ENCODE results near the gene SH3BP2.

The SH3BP2 gene

GRCh38 chr4:2767705-2768074 lies 25.2 kb upstream of the SH3BP2 start:
- H3K4me1 ChIP-seq (ENCODE audit: insufficient read depth, low read length, poor library complexity, severe bottlenecking) = peaks cover 10% of the 10 kb centered on the region
- no peaks in the 10 kb centered on the region for H4K20me1 ChIP-seq (ENCODE audit: insufficient read depth, low read length, poor library complexity, severe bottlenecking)
- H3K27me3 ChIP-seq (ENCODE audit: insufficient read depth, low read length, poor library complexity, severe bottlenecking) = no peaks in the 10 kb centered on the region
- H3K4me3 ChIP-seq (ENCODE audit: low read length, poor library complexity, severe bottlenecking) = no peak overlapping the region
- no peaks in the 10 kb centered on the region for H3K9me3 ChIP-seq (ENCODE audit: insufficient read depth, low read depth, low read length)
- H3K9me2 ChIP-seq (replicated peaks; ENCODE audit: low read depth, low read length) = no peaks in the 10 kb centered on the region
- no peaks in the 10 kb centered on the region for H3K36me3 ChIP-seq (ENCODE audit: insufficient read depth, low read length)
- H3K9ac ChIP-seq (ENCODE audit: low read depth, low read length, poor library complexity, severe bottlenecking) = no peak overlapping the region
- H3F3A ChIP-seq (ENCODE audit: low read depth) = no peaks in the 10 kb centered on the region
- TF ChIP-seq EZH2phosphoT487 (IDR thresholded peaks at IDR 0.05; ENCODE audit: borderline replicate concordance) = no peak
- TF ChIP-seq, protein P1, sequence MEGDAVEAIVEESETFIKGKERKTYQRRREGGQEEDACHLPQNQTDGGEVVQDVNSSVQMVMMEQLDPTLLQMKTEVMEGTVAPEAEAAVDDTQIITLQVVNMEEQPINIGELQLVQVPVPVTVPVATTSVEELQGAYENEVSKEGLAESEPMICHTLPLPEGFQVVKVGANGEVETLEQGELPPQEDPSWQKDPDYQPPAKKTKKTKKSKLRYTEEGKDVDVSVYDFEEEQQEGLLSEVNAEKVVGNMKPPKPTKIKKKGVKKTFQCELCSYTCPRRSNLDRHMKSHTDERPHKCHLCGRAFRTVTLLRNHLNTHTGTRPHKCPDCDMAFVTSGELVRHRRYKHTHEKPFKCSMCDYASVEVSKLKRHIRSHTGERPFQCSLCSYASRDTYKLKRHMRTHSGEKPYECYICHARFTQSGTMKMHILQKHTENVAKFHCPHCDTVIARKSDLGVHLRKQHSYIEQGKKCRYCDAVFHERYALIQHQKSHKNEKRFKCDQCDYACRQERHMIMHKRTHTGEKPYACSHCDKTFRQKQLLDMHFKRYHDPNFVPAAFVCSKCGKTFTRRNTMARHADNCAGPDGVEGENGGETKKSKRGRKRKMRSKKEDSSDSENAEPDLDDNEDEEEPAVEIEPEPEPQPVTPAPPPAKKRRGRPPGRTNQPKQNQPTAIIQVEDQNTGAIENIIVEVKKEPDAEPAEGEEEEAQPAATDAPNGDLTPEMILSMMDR (conservative IDR thresholded peaks at IDR 0.05; ENCODE audit: low read length) = no peak
- H3K79me2 ChIP-seq (ENCODE audit: insufficient read depth, low read length) = no peaks in the 10 kb centered on the region
- no peak overlapping the region for H3K4me2 ChIP-seq (ENCODE audit: low read depth, low read length, poor library complexity, severe bottlenecking)
- no peak overlapping the region for H2AFZ ChIP-seq (ENCODE audit: low read length)

- no peaks in the 10 kb centered on the region for H3K27me3 ChIP-seq (ENCODE audit: insufficient read depth, low read length, poor library complexity, severe bottlenecking)
- H3K4me3 ChIP-seq (ENCODE audit: low read length, poor library complexity, severe bottlenecking) = no peak overlapping the region
- no peaks in the 10 kb centered on the region for H4K20me1 ChIP-seq (ENCODE audit: insufficient read depth, low read length, poor library complexity, severe bottlenecking)
- H3K4me2 ChIP-seq (ENCODE audit: low read depth, low read length, poor library complexity, severe bottlenecking) = no peak overlapping the region
- no peak overlapping the region for H3K9ac ChIP-seq (ENCODE audit: low read depth, low read length, poor library complexity, severe bottlenecking)
- H3K79me2 ChIP-seq (ENCODE audit: insufficient read depth, low read length) = no peaks in the 10 kb centered on the region
- peaks cover 10% of the 10 kb centered on the region for H3K4me1 ChIP-seq (ENCODE audit: insufficient read depth, low read length, poor library complexity, severe bottlenecking)
- no peaks in the 10 kb centered on the region for H3K9me3 ChIP-seq (ENCODE audit: insufficient read depth, low read depth, low read length)
- H3F3A ChIP-seq (ENCODE audit: low read depth) = no peaks in the 10 kb centered on the region
- TF ChIP-seq EZH2phosphoT487 (IDR thresholded peaks at IDR 0.05; ENCODE audit: borderline replicate concordance) = no peak
- TF ChIP-seq, protein P1 (conservative IDR thresholded peaks at IDR 0.05; ENCODE audit: low read length) = no peak
- no peaks in the 10 kb centered on the region for H3K36me3 ChIP-seq (ENCODE audit: insufficient read depth, low read length)
- no peak overlapping the region for H2AFZ ChIP-seq (ENCODE audit: low read length)
- no peaks in the 10 kb centered on the region for H3K9me2 ChIP-seq (replicated peaks; ENCODE audit: low read depth, low read length)
Measured at GRCh38 chr4:2768124-2768523, 24.8 kb upstream of the SH3BP2 start.

DNA sequence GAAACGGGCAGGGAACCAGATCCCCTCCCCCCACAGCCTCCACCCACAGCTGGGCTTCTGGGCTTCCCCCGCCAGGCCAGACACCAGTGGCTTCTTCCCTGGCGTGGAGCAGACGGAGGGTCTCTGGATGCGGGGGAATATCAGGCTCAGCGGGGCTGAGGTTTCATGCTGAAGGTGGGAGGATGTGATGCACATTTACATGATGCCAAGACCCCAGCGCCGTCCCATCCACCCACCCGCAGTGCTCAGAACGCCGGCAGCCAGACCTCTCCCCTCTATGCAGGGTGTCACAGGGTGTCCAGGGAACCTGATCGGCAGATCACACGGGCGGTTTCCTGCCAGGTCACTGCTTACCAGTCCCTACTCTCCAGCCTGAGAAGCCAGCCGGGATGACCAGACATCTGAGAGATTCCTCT lies 24.0 kb upstream of the SH3BP2 start:
- Histone ChIP-seq H3K27me3 (ENCODE audit: insufficient read depth, low read length, poor library complexity, severe bottlenecking) (no peaks in the 10 kb centered on the region), H4K20me1 (ENCODE audit: insufficient read depth, low read length, poor library complexity, severe bottlenecking) (no peaks in the 10 kb centered on the region), H3K9me2 (replicated peaks; ENCODE audit: low read depth, low read length) (no peaks in the 10 kb centered on the region), H3K9me3 (ENCODE audit: insufficient read depth, low read depth, low read length) (no peaks in the 10 kb centered on the region), H3K79me2 (ENCODE audit: insufficient read depth, low read length) (no peaks in the 10 kb centered on the region), H2AFZ (ENCODE audit: low read length) (no peak overlapping the region), H3K36me3 (ENCODE audit: insufficient read depth, low read length) (no peaks in the 10 kb centered on the region), H3K4me1 (ENCODE audit: insufficient read depth, low read length, poor library complexity, severe bottlenecking) (peaks cover 10% of the 10 kb centered on the region), H3K9ac (ENCODE audit: low read depth, low read length, poor library complexity, severe bottlenecking) (no peak overlapping the region), H3K4me3 (ENCODE audit: low read length, poor library complexity, severe bottlenecking) (no peak overlapping the region), H3F3A (ENCODE audit: low read depth) (no peaks in the 10 kb centered on the region), H3K4me2 (ENCODE audit: low read depth, low read length, poor library complexity, severe bottlenecking) (no peak overlapping the region)
- TF ChIP-seq, protein P1 (conservative IDR thresholded peaks at IDR 0.05; ENCODE audit: low read length) = no peak
- TF ChIP-seq EZH2phosphoT487 (IDR thresholded peaks at IDR 0.05; ENCODE audit: borderline replicate concordance) = no peak
